HepG2 (cell line): Measurements from ENCODE around the gene ZSCAN2. TPM values are rescaled to one million over a fixed set of nuclear protein-coding genes. Genes with fewer than 3 reads are reported as not detected.
A peak's percentile ranks its signal among the peaks of the same experiment; 100 is the strongest.

ENCODE experiments used
- AGO1 ChIP-seq: fragments of 200-400 bp; formaldehyde crosslinking; IDR thresholded peaks from 2 replicates; pipeline ENCODE4 v1.6.1; 2017; ENCODE audit warnings: mild to moderate bottlenecking, low read depth, low read length, moderate library complexity; ENCODE audit not compliant: poor library complexity, severe bottlenecking
- AGO2 ChIP-seq: fragments of 200-400 bp; formaldehyde crosslinking; optimal IDR thresholded peaks from 2 replicates; pipeline ENCODE3; 2017; ENCODE audit warnings: mild to moderate bottlenecking, low read depth, low read length, moderate library complexity
- DNMT1 ChIP-seq: sonication (generic); formaldehyde crosslinking; IDR thresholded peaks from 2 replicates; pipeline ENCODE4 v1.5.1; 2020; ENCODE audit warnings: mild to moderate bottlenecking, missing genetic modification reagents
- HNRNPLL ChIP-seq: fragments of 200-400 bp; formaldehyde crosslinking; IDR thresholded peaks from 2 replicates; pipeline ENCODE4 v1.6.1; 2017; ENCODE audit warnings: mild to moderate bottlenecking, low read depth, low read length; ENCODE audit not compliant: poor library complexity, severe bottlenecking
- PCBP1 ChIP-seq: fragments of 200-400 bp; formaldehyde crosslinking; IDR thresholded peaks from 2 replicates; pipeline ENCODE4 v1.6.1; 2017; ENCODE audit warnings: mild to moderate bottlenecking, low read depth, low read length, borderline replicate concordance
- SIN3A ChIP-seq: IDR thresholded peaks from 2 replicates; pipeline ENCODE4 v1.6.1; 2011; ENCODE audit warnings: low read depth, mild to moderate bottlenecking, control low read depth, low read length, borderline replicate concordance
- SMAD9 ChIP-seq: sonication (generic); formaldehyde crosslinking; IDR thresholded peaks from 2 replicates; pipeline ENCODE4 v1.5.1; 2020; ENCODE audit warnings: mild to moderate bottlenecking, missing genetic modification reagents
- ZFP62 ChIP-seq: sonication (generic); formaldehyde crosslinking; IDR thresholded peaks from 2 replicates; pipeline ENCODE4 v1.4.0; 2020; ENCODE audit warnings: missing genetic modification reagents
- ZNF891 ChIP-seq: sonication (generic); formaldehyde crosslinking; IDR thresholded peaks from 2 replicates; pipeline ENCODE4 v1.5.0; 2020; ENCODE audit warnings: mild to moderate bottlenecking, missing genetic modification reagents
- polyA plus RNA-seq, 8 experiments: library from polyadenylated mRNA; depleted of rRNA in 3 of 8; stranded (reverse) in 7 of 8; unstranded in 1 of 8; fragments of >200 nt; fragmentation: Illumina TruSeq in 4 of 8; extraction: Trizol in 4 of 8; gene quantifications; 2 replicates each; pipeline versions ENCODE4 v1.2.1 to v1.2.3, GENCODE V29; 2011 to 2016; ENCODE audit warnings: low read depth in 4 of 8, missing spikeins in 1 of 8, mixed read lengths in 1 of 8; ENCODE audit not compliant: insufficient read depth in 1 of 8
- total RNA-seq, 5 experiments: library from RNA; depleted of rRNA; stranded (reverse); fragments of >200 nt; fragmentation: Illumina TruSeq; extraction: Trizol; gene quantifications; 2 replicates each; pipeline ENCODE4 v1.2.3, GENCODE V29; 2016; ENCODE audit warnings: low read depth in 1 of 5
- TF ChIP-seq, protein P1 (sequence below): sonication (generic); formaldehyde crosslinking; IDR thresholded peaks from 2 replicates; pipeline ENCODE4 v1.4.0; 2020; ENCODE audit warnings: mild to moderate bottlenecking, missing genetic modification reagents
- TF ChIP-seq, protein P2 (sequence below): sonication (generic); formaldehyde crosslinking; conservative IDR thresholded peaks from 2 replicates; pipeline ENCODE4 v1.8.0; 2022; ENCODE audit warnings: low read depth, missing genetic modification reagents

The ZSCAN2 gene
- total and polyA plus RNA-seq, 2 of the 13 experiments (the other 11 are each of a cell fraction or from before 2014, with no cell fraction given), result 11.4 to 21.5 TPM

DNA sequence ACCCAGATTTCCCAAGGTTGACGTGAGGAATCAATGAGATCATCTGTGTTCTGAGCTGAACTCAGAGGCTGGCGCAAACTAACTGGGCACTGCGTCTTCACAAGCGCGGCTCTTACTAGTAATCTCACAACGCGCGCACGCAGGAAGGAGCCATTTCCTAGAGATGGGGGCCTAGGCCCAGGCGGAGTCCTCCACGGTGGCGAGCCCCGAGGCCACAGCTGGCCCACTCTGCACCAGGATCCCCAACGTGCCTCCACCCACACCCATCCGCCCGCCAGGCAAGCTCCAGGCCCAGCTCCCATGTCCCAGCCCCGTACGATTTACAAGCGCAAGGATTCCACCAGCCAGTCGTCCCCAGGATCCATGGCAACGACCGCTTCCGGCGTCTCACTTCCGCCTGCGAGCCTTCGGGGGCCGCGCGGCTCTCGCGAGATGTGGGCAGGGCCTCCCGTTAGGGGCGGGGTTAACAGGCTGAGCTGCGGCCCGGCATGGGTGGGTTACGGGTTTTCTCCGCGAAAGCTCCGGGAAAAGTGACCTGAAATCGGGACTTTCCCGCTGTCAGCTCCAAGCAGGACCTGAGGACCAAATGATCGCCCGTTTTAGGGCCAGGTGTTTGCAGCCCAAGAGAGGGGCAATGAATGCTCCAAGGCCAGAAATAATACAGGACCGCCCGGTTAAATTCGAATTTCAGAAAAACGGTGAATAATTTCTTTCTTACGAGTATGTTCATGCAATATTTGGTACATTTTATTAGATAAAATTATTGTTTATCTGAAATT lies 53.3 kb downstream of the ZSCAN2 start, which contains the start of gene WDR73 (continued):
- TF ChIP-seq AGO2 (peak; percentile 80), SMAD9 (CRISPR knock-in tag) (peak; percentile 64; the same call in 1 of the 2 replicates), ZFP62 (CRISPR knock-in tag) (no peak), SIN3A (peak; percentile 87; the same call in 1 of the 2 replicates), AGO1 (peak; percentile 89), PCBP1 (0 out of 2 replicates have a peak, but pooled peaks have one; percentile 63), ZNF891 (CRISPR knock-in tag) (peak; percentile 67; the same call in 1 of the 2 replicates), HNRNPLL (peak; percentile 90), DNMT1 (CRISPR knock-in tag) (0 out of 2 replicates have a peak, but pooled peaks have one; percentile 75)
- TF ChIP-seq, protein P1, sequence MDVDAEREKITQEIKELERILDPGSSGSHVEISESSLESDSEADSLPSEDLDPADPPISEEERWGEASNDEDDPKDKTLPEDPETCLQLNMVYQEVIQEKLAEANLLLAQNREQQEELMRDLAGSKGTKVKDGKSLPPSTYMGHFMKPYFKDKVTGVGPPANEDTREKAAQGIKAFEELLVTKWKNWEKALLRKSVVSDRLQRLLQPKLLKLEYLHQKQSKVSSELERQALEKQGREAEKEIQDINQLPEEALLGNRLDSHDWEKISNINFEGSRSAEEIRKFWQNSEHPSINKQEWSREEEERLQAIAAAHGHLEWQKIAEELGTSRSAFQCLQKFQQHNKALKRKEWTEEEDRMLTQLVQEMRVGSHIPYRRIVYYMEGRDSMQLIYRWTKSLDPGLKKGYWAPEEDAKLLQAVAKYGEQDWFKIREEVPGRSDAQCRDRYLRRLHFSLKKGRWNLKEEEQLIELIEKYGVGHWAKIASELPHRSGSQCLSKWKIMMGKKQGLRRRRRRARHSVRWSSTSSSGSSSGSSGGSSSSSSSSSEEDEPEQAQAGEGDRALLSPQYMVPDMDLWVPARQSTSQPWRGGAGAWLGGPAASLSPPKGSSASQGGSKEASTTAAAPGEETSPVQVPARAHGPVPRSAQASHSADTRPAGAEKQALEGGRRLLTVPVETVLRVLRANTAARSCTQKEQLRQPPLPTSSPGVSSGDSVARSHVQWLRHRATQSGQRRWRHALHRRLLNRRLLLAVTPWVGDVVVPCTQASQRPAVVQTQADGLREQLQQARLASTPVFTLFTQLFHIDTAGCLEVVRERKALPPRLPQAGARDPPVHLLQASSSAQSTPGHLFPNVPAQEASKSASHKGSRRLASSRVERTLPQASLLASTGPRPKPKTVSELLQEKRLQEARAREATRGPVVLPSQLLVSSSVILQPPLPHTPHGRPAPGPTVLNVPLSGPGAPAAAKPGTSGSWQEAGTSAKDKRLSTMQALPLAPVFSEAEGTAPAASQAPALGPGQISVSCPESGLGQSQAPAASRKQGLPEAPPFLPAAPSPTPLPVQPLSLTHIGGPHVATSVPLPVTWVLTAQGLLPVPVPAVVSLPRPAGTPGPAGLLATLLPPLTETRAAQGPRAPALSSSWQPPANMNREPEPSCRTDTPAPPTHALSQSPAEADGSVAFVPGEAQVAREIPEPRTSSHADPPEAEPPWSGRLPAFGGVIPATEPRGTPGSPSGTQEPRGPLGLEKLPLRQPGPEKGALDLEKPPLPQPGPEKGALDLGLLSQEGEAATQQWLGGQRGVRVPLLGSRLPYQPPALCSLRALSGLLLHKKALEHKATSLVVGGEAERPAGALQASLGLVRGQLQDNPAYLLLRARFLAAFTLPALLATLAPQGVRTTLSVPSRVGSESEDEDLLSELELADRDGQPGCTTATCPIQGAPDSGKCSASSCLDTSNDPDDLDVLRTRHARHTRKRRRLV (CRISPR knock-in tag), result peak; percentile 60; the same call in 1 of the 2 replicates
- TF ChIP-seq, protein P2, sequence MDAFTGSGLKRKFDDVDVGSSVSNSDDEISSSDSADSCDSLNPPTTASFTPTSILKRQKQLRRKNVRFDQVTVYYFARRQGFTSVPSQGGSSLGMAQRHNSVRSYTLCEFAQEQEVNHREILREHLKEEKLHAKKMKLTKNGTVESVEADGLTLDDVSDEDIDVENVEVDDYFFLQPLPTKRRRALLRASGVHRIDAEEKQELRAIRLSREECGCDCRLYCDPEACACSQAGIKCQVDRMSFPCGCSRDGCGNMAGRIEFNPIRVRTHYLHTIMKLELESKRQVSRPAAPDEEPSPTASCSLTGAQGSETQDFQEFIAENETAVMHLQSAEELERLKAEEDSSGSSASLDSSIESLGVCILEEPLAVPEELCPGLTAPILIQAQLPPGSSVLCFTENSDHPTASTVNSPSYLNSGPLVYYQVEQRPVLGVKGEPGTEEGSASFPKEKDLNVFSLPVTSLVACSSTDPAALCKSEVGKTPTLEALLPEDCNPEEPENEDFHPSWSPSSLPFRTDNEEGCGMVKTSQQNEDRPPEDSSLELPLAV (CRISPR knock-in tag), result no peak
